Dendritic cell treated with granulocyte-macrophage colony-stimulating factor and Interleukin-4, amounts not matched to agents 40 ng/mL and 50 ng/mL, for 4 days (primary cell): ENCODE results near the gene PNLIPRP2.

Source experiments
- H3K27ac Mint-ChIP-seq: one replicate; pipeline ENCODE4 v1.8.0; 2022; ENCODE audit warnings: mild to moderate bottlenecking, mixed read lengths
- H3K27me3 Mint-ChIP-seq: one replicate; pipeline ENCODE4 v1.8.0; 2022; ENCODE audit warnings: mild to moderate bottlenecking, mixed read lengths
- H3K36me3 Mint-ChIP-seq: one replicate; pipeline ENCODE4 v1.8.0; 2022; ENCODE audit warnings: low read depth, mixed read lengths
- H3K4me1 Mint-ChIP-seq: one replicate; pipeline ENCODE4 v1.8.0; 2022; ENCODE audit warnings: low read depth, mixed read lengths
- H3K4me3 Mint-ChIP-seq: one replicate; pipeline ENCODE4 v1.8.0; 2022; ENCODE audit warnings: mild to moderate bottlenecking, moderate library complexity, mixed read lengths
- H3K9me3 Mint-ChIP-seq: one replicate; pipeline ENCODE4 v1.8.0; 2022; ENCODE audit warnings: mixed read lengths
- intact Hi-C: fragments of 100-400 bp; cut with micrococcal nuclease; formaldehyde crosslinking; loops from one replicate; pipeline ENCODE4 v1.15.0; 2022

PNLIPRP2 gene

GRCh38 chr10:116626815-116627214 lies 6.1 kb downstream of the PNLIPRP2 start:
- Mint-ChIP-seq H3K27me3 (peaks cover 10% of the 10 kb centered on the region), H3K4me3 (no peak overlapping the region)

DNA sequence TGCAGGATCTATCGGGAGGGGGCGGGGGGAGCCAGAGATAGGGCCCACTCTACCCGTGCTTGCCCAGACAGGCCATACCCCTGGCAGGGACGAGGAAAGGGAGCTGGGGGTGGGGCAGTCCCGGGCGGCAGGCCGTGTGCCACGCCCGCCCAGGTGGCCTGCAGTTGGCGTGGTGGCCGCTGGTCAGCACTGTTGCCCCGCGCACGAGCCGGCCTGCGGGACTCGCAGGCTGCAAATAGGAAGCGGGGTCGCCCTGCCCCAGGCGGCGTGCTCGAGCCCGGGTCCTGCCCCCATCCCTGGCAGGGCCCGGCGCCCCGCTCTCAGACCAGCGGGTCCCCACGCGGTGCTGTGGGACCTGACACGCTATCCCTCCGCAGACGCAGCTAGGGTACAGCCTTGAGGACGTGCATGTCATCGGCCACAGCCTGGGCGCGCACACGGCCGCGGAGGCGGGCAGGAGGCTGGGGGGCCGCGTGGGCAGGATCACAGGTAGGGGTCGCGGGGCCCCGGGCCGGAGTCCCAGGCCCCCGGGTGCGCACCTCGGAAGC lies 6.7 kb downstream of the PNLIPRP2 start:
- H3K4me3 Mint-ChIP-seq, result no peak overlapping the region
- intact Hi-C loops, result no loop called here
- H3K4me1 Mint-ChIP-seq, result no peaks in the 10 kb centered on the region
- H3K36me3 Mint-ChIP-seq, result no peaks in the 10 kb centered on the region
- H3K9me3 Mint-ChIP-seq, result no peaks in the 10 kb centered on the region
- peaks cover 10% of the 10 kb centered on the region for H3K27me3 Mint-ChIP-seq
- no peak overlapping the region for H3K27ac Mint-ChIP-seq

More at GRCh38 chr10:116626815-116627214, 6.1 kb downstream of the PNLIPRP2 start:
- no peak overlapping the region for H3K27ac Mint-ChIP-seq
- H3K4me1 Mint-ChIP-seq, result no peaks in the 10 kb centered on the region
- no peaks in the 10 kb centered on the region for H3K9me3 Mint-ChIP-seq
- intact Hi-C loops, result no loop called here
- no peaks in the 10 kb centered on the region for H3K36me3 Mint-ChIP-seq

- Mint-ChIP-seq H3K9me3 (no peaks in the 10 kb centered on the region), H3K4me3 (no peak overlapping the region), H3K36me3 (no peaks in the 10 kb centered on the region), H3K4me1 (no peaks in the 10 kb centered on the region), H3K27ac (no peak overlapping the region), H3K27me3 (peaks cover 12% of the 10 kb centered on the region)
- intact Hi-C loops, result no loop called here
Measured at GRCh38 chr10:116629340-116629739, 8.6 kb downstream of the PNLIPRP2 start.

DNA sequence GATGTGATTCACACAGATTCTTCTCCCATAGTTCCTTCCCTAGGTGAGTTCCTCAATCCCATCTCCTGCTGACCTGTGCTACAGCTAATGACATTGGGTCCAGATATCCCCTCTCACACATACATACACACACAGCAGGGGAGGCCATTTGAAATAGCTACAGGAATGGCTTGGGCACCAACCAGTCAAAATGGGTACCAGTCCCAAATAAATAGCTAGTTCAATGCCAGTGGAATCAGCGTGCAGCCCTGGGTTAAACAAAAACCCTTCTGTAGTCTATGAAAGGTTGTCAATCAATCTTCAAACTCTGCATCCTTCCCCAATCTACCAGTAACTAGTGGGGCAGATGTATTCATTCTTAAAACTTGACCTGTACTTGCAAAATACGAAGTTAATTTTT lies 9.3 kb downstream of the PNLIPRP2 start:
- Mint-ChIP-seq H3K36me3 (no peaks in the 10 kb centered on the region), H3K27me3 (peaks cover 12% of the 10 kb centered on the region), H3K9me3 (no peaks in the 10 kb centered on the region), H3K4me1 (no peaks in the 10 kb centered on the region), H3K4me3 (no peak overlapping the region), H3K27ac (no peak overlapping the region)
- intact Hi-C loops, result no loop called here

DNA sequence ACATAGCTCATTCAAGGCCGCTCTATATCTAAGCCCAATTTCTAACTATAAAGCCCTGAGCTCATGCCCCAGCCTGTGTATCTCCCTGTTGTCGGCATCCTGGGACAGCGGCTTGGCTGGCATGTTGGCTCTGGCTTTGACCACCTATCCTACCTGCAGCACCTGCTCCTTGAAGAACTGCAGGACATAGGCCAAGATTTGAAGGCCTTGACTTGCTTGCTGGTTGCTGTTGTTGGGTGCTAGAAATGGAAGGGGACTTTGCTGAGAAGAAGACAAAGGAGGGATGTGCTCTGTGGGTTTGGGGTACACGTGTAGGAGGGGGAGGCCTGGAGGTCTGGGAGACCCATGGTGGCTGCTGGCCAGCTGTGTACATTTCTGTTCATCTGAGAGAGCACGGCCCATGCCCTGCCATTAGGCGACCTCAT lies 11.1 kb downstream of the PNLIPRP2 start:
- intact Hi-C loops, result no loop called here
- Mint-ChIP-seq H3K27ac (no peak overlapping the region), H3K27me3 (peaks cover 9% of the 10 kb centered on the region), H3K4me3 (no peak overlapping the region), H3K36me3 (no peaks in the 10 kb centered on the region), H3K9me3 (no peaks in the 10 kb centered on the region), H3K4me1 (no peaks in the 10 kb centered on the region)

- H3K4me3 Mint-ChIP-seq, result no peak overlapping the region
- peaks cover 6% of the 10 kb centered on the region for H3K27me3 Mint-ChIP-seq
- H3K9me3 Mint-ChIP-seq, result no peaks in the 10 kb centered on the region
- H3K27ac Mint-ChIP-seq, result no peak overlapping the region
- intact Hi-C loops, result no loop called here
- H3K4me1 Mint-ChIP-seq, result no peaks in the 10 kb centered on the region
- H3K36me3 Mint-ChIP-seq, result no peaks in the 10 kb centered on the region
Measured at GRCh38 chr10:116632596-116633215, 12.0 kb downstream of the PNLIPRP2 start.

GRCh38 chr10:116633216-116633600 lies 12.5 kb downstream of the PNLIPRP2 start:
- Mint-ChIP-seq H3K9me3 (no peaks in the 10 kb centered on the region), H3K4me1 (no peaks in the 10 kb centered on the region), H3K36me3 (no peaks in the 10 kb centered on the region), H3K27me3 (peaks cover 3% of the 10 kb centered on the region), H3K27ac (no peak overlapping the region), H3K4me3 (no peak overlapping the region)
- intact Hi-C loops, result no loop called here

- H3K9me3 Mint-ChIP-seq, result no peaks in the 10 kb centered on the region
Measured at GRCh38 chr10:116634126-116634975, 13.6 kb downstream of the PNLIPRP2 start.

DNA sequence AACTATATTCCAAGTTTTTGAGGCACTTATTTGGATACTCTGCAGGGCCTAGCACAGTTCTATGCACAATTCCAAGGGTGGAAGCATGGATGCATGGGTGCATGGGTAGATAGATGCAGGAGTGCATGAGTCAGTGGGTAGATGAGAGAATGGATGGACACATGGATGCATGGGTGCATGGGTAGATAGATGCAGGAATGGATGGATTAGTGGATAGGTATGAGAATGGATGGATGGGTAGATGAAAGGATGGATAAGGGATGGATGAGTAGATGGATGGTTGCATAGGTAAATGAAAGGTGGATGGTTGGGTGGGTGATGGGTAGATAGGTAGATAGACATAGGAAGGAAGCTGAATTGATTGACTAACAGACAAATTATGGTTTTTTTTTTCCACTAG lies 15.6 kb downstream of the PNLIPRP2 start:
- intact Hi-C loops, result no loop called here
- Mint-ChIP-seq H3K9me3 (no peaks in the 10 kb centered on the region), H3K27ac (no peak overlapping the region), H3K4me1 (no peaks in the 10 kb centered on the region), H3K27me3 (peaks cover 3% of the 10 kb centered on the region), H3K36me3 (no peaks in the 10 kb centered on the region), H3K4me3 (no peak overlapping the region)

More at GRCh38 chr10:116634126-116634975, 13.6 kb downstream of the PNLIPRP2 start:
- H3K27ac Mint-ChIP-seq, result no peak overlapping the region
- no peaks in the 10 kb centered on the region for H3K4me1 Mint-ChIP-seq
- no peak overlapping the region for H3K4me3 Mint-ChIP-seq
- peaks cover 3% of the 10 kb centered on the region for H3K27me3 Mint-ChIP-seq
- intact Hi-C loops, result no loop called here
- no peaks in the 10 kb centered on the region for H3K36me3 Mint-ChIP-seq

DNA sequence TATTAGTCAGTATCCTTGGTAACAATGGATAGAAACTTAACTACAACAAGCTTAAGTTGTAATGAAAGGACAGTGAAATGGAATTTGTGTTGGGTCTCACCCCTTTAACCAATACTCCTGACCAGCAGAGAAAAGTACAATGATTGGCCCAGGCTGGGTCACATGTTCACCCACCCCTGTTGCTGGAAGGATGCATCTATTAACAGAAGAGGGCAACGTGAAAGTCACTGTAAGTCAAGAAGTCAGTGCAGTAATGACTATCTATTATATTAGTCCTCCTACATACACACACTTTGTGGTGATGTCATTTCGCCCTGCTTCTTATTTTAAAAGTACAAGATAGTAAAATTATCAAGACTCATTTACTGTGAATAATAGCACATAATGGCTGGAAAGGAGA lies 16.2 kb downstream of the PNLIPRP2 start:
- intact Hi-C loops, result no loop called here
- Mint-ChIP-seq H3K9me3 (no peaks in the 10 kb centered on the region), H3K27me3 (peaks cover 3% of the 10 kb centered on the region), H3K36me3 (no peaks in the 10 kb centered on the region), H3K4me3 (no peak overlapping the region), H3K27ac (no peak overlapping the region), H3K4me1 (no peaks in the 10 kb centered on the region)

DNA sequence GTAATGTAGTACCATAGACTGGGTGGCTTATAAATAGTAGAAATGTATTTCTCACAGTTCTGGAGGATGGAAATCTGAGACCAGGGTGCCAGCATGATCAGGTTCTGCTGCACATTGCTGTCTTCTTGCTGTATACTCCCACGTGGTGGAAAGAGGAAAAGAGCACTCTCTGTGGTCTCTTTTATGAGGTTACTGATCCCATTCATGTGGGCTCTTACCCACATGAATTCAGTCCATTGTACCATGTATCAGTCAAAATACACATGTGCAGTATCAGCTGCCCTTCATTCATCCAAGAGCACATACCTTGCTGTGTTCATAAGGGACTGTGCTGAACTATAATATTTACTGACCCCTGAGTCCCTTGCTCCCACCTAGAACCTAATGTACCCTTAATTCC lies 17.1 kb downstream of the PNLIPRP2 start:
- no peak overlapping the region for H3K27ac Mint-ChIP-seq
- intact Hi-C loops, result no loop called here
- peaks cover 3% of the 10 kb centered on the region for H3K27me3 Mint-ChIP-seq
- H3K9me3 Mint-ChIP-seq, result no peaks in the 10 kb centered on the region
- H3K4me3 Mint-ChIP-seq, result no peak overlapping the region
- no peaks in the 10 kb centered on the region for H3K36me3 Mint-ChIP-seq
- H3K4me1 Mint-ChIP-seq, result no peaks in the 10 kb centered on the region

GRCh38 chr10:116646502-116646901 lies 25.7 kb downstream of the PNLIPRP2 start:
- no peaks in the 10 kb centered on the region for H3K4me1 Mint-ChIP-seq
- no peaks in the 10 kb centered on the region for H3K9me3 Mint-ChIP-seq
- intact Hi-C loops, result no loop called here
- H3K27me3 Mint-ChIP-seq, result no peaks in the 10 kb centered on the region
- no peaks in the 10 kb centered on the region for H3K36me3 Mint-ChIP-seq
- no peak overlapping the region for H3K4me3 Mint-ChIP-seq
- H3K27ac Mint-ChIP-seq, result no peak overlapping the region

DNA sequence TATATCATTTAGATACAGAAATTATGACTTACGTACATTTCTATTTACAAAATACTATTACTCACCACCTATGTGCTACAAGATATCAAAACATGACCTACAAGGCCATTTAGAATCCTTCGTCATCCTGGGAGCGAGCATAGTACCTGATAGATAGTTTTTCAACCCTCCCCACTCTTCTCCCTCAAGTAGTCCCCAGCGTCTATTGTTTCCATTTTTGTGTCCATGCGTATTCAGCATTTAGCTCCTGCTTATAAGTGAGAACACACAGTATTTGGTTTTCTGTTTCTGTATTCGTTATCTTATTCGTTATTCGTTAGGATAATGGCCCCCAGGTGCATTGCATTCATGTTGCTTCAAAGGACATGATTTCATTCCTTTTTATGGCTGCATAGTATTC lies 28.1 kb downstream of the PNLIPRP2 start:
- Mint-ChIP-seq H3K4me3 (no peak overlapping the region), H3K27ac (no peak overlapping the region), H3K9me3 (no peaks in the 10 kb centered on the region), H3K36me3 (no peaks in the 10 kb centered on the region), H3K4me1 (no peaks in the 10 kb centered on the region), H3K27me3 (peaks cover 1% of the 10 kb centered on the region)
- intact Hi-C loops, result no loop called here

- H3K9me3 Mint-ChIP-seq, result no peaks in the 10 kb centered on the region
- intact Hi-C loops, result no loop called here
Measured at GRCh38 chr10:116653885-116654284, 33.1 kb downstream of the PNLIPRP2 start.

More at GRCh38 chr10:116653885-116654284, 33.1 kb downstream of the PNLIPRP2 start:
- H3K4me1 Mint-ChIP-seq, result no peaks in the 10 kb centered on the region
- H3K27ac Mint-ChIP-seq, result no peak overlapping the region
- no peaks in the 10 kb centered on the region for H3K36me3 Mint-ChIP-seq
- H3K27me3 Mint-ChIP-seq, result peaks cover 1% of the 10 kb centered on the region
- no peak overlapping the region for H3K4me3 Mint-ChIP-seq
